Smooth muscle cell (in vitro differentiated cells): ENCODE data around the gene TRAPPC1. TPM values are rescaled to one million over a fixed set of nuclear protein-coding genes. Genes with fewer than 3 reads are reported as not detected.
A peak's percentile ranks its signal among the peaks of the same experiment; 100 is the strongest.

Source experiments
- DNase-seq: peaks from one replicate; lab custom pipeline; 2025; ENCODE audit not compliant: unreplicated experiment; lab: John Stamatoyannopoulos, UW
- H2AFZ ChIP-seq: fragments of 200-600 bp; sonication (generic); 2 replicates; pipeline ENCODE4 v1.6.0; 2016; ENCODE audit warnings: antibody characterized with exemption, low read depth, mild to moderate bottlenecking
- H3F3A ChIP-seq: fragments of 200-600 bp; sonication (generic); 2 replicates; pipeline ENCODE4 v1.6.0; 2017; ENCODE audit warnings: antibody characterized with exemption, low read depth
- H3K27ac ChIP-seq: fragments of 200-600 bp; sonication (generic); 2 replicates; pipeline ENCODE4 v1.5.1; 2016; ENCODE audit warnings: low read depth, mild to moderate bottlenecking
- H3K27me3 ChIP-seq: fragments of 200-600 bp; sonication (generic); 2 replicates; pipeline ENCODE4 v1.6.1; 2016; ENCODE audit warnings: low read depth, mild to moderate bottlenecking
- H3K36me3 ChIP-seq: fragments of 200-600 bp; sonication (generic); 2 replicates; pipeline ENCODE4 v1.5.1; 2016; ENCODE audit warnings: low read depth
- H3K4me1 ChIP-seq: fragments of 200-600 bp; sonication (generic); 2 replicates; pipeline ENCODE4 v1.5.1; 2016; ENCODE audit warnings: low read depth
- H3K4me2 ChIP-seq: fragments of 200-600 bp; sonication (generic); 2 replicates; pipeline ENCODE4 v1.6.0; 2016; ENCODE audit warnings: mild to moderate bottlenecking
- H3K4me3 ChIP-seq: fragments of 200-600 bp; sonication (generic); 2 replicates; pipeline ENCODE4 v1.5.1; 2016; ENCODE audit warnings: mild to moderate bottlenecking
- H3K79me2 ChIP-seq: fragments of 200-600 bp; sonication (generic); 2 replicates; pipeline ENCODE4 v1.6.0; 2016; ENCODE audit warnings: low read depth, mild to moderate bottlenecking
- H3K9ac ChIP-seq: fragments of 200-600 bp; sonication (generic); 2 replicates; pipeline ENCODE4 v1.6.0; 2016; ENCODE audit warnings: low read depth
- H3K9me3 ChIP-seq: fragments of 200-600 bp; sonication (generic); replicated peaks from 2 replicates; pipeline ENCODE4 v1.5.1; 2016; ENCODE audit warnings: low read depth
- H4K20me1 ChIP-seq: fragments of 200-600 bp; sonication (generic); 2 replicates; pipeline ENCODE4 v1.6.0; 2016; ENCODE audit warnings: low read depth
- CTCF ChIP-seq: fragments of 200-600 bp; sonication (generic); IDR thresholded peaks from 2 replicates; pipeline ENCODE4 v1.5.1; 2017; ENCODE audit warnings: borderline replicate concordance, mild to moderate bottlenecking, antibody characterized with exemption; ENCODE audit not compliant: insufficient read depth, poor library complexity, severe bottlenecking
- WGBS: methylation state at CpG from one replicate; pipeline ENCODE4 v1.1.7; 2016; ENCODE audit warnings: low lambda C conversion rate; 5-methylcytosine and 5-hydroxymethylcytosine counted together
- polyA plus RNA-seq: library from polyadenylated mRNA; unstranded; fragments of >200 nt; fragmentation: Nextera tagmentation; extraction: Ambion mirVana; gene quantifications from 2 replicates; pipeline ENCODE4 v1.2.1, GENCODE V29; 2016
- total RNA-seq: library from RNA; depleted of rRNA; stranded (reverse); fragments of >200 nt; gene quantifications from 2 replicates; pipeline ENCODE4 v1.2.3, GENCODE V29; 2014

TRAPPC1 gene
- total and polyA plus RNA-seq, 2 experiments from 2014 or later = 56.2 to 392 TPM

- Histone ChIP-seq H3K27ac (peak overlapping the region; percentile 33), H3K36me3 (no peaks in the 10 kb centered on the region), H3K27me3 (no peaks in the 10 kb centered on the region), H3K9me3 (no peaks in the 10 kb centered on the region), H3K79me2 (no peaks in the 10 kb centered on the region), H4K20me1 (no peaks in the 10 kb centered on the region), H3F3A (peaks cover 7% of the 10 kb centered on the region), H2AFZ (peak overlapping the region; percentile 93), H3K4me1 (peaks cover 8% of the 10 kb centered on the region), H3K9ac (peak overlapping the region; percentile 57), H3K4me2 (peak overlapping the region; percentile 86), H3K4me3 (peak overlapping the region; percentile 47)
- TF ChIP-seq CTCF = no peak
- DNase-seq = peak; percentile 50
- WGBS = 38% methylated on average over 31 of the region's 45 CpGs
Measured at GRCh38 chr17:7922845-7923628, 8.7 kb downstream of the TRAPPC1 start.

- Histone ChIP-seq H3K79me2 (no peaks in the 10 kb centered on the region), H3K27me3 (no peaks in the 10 kb centered on the region), H2AFZ (peak overlapping the region; percentile 93), H3K36me3 (no peaks in the 10 kb centered on the region), H3K9ac (peak overlapping the region; percentile 57), H3K4me1 (peaks cover 8% of the 10 kb centered on the region), H3K9me3 (no peaks in the 10 kb centered on the region), H3K4me3 (peak overlapping the region; percentile 47), H3K27ac (peak overlapping the region; percentile 33), H3F3A (peaks cover 7% of the 10 kb centered on the region), H3K4me2 (peak overlapping the region; percentile 86), H4K20me1 (no peaks in the 10 kb centered on the region)
- 52% methylated on average over 16 of the region's 16 CpGs for WGBS
- no peak for DNase-seq
- TF ChIP-seq CTCF = no peak
Measured at GRCh38 chr17:7922269-7922844, 9.4 kb downstream of the TRAPPC1 start.

- no peak overlapping the region for H2AFZ ChIP-seq
- peak overlapping the region; percentile 82 for H3K4me2 ChIP-seq
- H3K4me3 ChIP-seq = peak overlapping the region; percentile 46
Measured at GRCh38 chr17:7916808-7917207, 14.9 kb downstream of the TRAPPC1 start.

More at GRCh38 chr17:7916808-7917207, 14.9 kb downstream of the TRAPPC1 start:
- WGBS = 14% methylated on average over 2 of the region's 2 CpGs
- no peaks in the 10 kb centered on the region for H4K20me1 ChIP-seq
- H3K36me3 ChIP-seq = no peaks in the 10 kb centered on the region
- H3K9me3 ChIP-seq = no peaks in the 10 kb centered on the region
- no peak for DNase-seq
- peak overlapping the region; percentile 96 for H3K27ac ChIP-seq
- H3K27me3 ChIP-seq = no peaks in the 10 kb centered on the region
- TF ChIP-seq CTCF = no peak
- peaks cover 18% of the 10 kb centered on the region for H3F3A ChIP-seq
- H3K79me2 ChIP-seq = no peaks in the 10 kb centered on the region
- peak overlapping the region; percentile 84 for H3K9ac ChIP-seq
- peaks cover 7% of the 10 kb centered on the region for H3K4me1 ChIP-seq
